H1 (cell line): Measurements from ENCODE around the gene DIP2B. TPM values are rescaled to one million over a fixed set of nuclear protein-coding genes. Genes with fewer than 3 reads are reported as not detected.

Experiments
- CTCF ChIA-PET: fragments of 300-600 bp; sonication (Branson Sonifier 250); formaldehyde crosslinking; loops from one replicate; lab custom pipeline; 2021; ENCODE audit not compliant: partially characterized antibody; lab: Charles Lee
- POLR2A ChIA-PET: fragments of 300-600 bp; sonication (Branson Sonifier 250); formaldehyde crosslinking; loops from one replicate; lab custom pipeline; 2021; ENCODE audit warnings: inconsistent platforms; ENCODE audit not compliant: partially characterized antibody; lab: Charles Lee
- DNase-seq, 2 experiments: peaks; one replicate each; pipeline versions ENCODE4 v3.0.0 to v3.0.0-alpha.2; 2010 to 2022; ENCODE audit warnings: low spot score in 2 of 2, low read depth in 1 of 2, mixed read lengths in 1 of 2
- FAIRE-seq: peaks from 2 replicates; lab custom pipeline; 2011; peaks lifted over from hg19 to GRCh38; lab: Jason Lieb, UNC
- H2AFZ ChIP-seq: 2 replicates; pipeline ENCODE4 v1.8.1; 2012; ENCODE audit warnings: low read length, inconsistent platforms
- H2AK5ac ChIP-seq: 2 replicates; pipeline ENCODE4 v1.6.1; 2013; ENCODE audit warnings: low read depth, low read length
- H2BK120ac ChIP-seq: replicated peaks from 2 replicates; pipeline ENCODE3; 2013; ENCODE audit warnings: low read depth, low read length, inconsistent platforms
- H2BK12ac ChIP-seq: 2 replicates; pipeline ENCODE4 v1.6.1; 2013; ENCODE audit warnings: low read depth, low read length
- H2BK15ac ChIP-seq: 2 replicates; pipeline ENCODE4 v1.6.1; 2013; ENCODE audit warnings: low read length
- H2BK20ac ChIP-seq: 2 replicates; pipeline ENCODE4 v1.6.1; 2013; ENCODE audit warnings: low read length
- H2BK5ac ChIP-seq: 2 replicates; pipeline ENCODE4 v1.6.1; 2013; ENCODE audit warnings: low read depth, low read length
- H3K14ac ChIP-seq: 2 replicates; pipeline ENCODE4 v1.6.1; 2013; ENCODE audit warnings: inconsistent platforms; ENCODE audit not compliant: insufficient read length
- H3K18ac ChIP-seq: 2 replicates; pipeline ENCODE4 v1.6.1; 2013; ENCODE audit warnings: low read length; ENCODE audit errors: extremely low read depth
- H3K23ac ChIP-seq: 2 replicates; pipeline ENCODE4 v1.6.1; 2013; ENCODE audit warnings: inconsistent platforms; ENCODE audit not compliant: insufficient read length
- H3K23me2 ChIP-seq: 2 replicates; pipeline ENCODE4 v1.6.1; 2013; ENCODE audit warnings: low read depth, low read length
- H3K27ac ChIP-seq: 2 replicates; pipeline ENCODE4 v1.6.1; 2011; ENCODE audit warnings: low read depth, low read length, inconsistent platforms
- H3K27me3 ChIP-seq, 4 experiments: replicated peaks in 1 of 4; 1 replicate in 1 of 4; 2 replicates in 3 of 4; pipeline versions ENCODE4 v1.6.1 to v1.8.1; 2011 to 2013; ENCODE audit warnings: low read length in 3 of 4, mild to moderate bottlenecking in 3 of 4, inconsistent platforms in 2 of 4, mixed read lengths in 2 of 4, moderate library complexity in 1 of 4; ENCODE audit not compliant: control insufficient read depth in 3 of 4, insufficient read depth in 3 of 4; ENCODE audit errors: extremely low read depth in 1 of 4
- H3K36me3 ChIP-seq, 4 experiments: 2 replicates each; pipeline versions ENCODE4 v1.6.1 to v1.8.1; 2011 to 2013; ENCODE audit warnings: mild to moderate bottlenecking in 4 of 4, low read length in 3 of 4, moderate library complexity in 2 of 4, control low read depth in 1 of 4, inconsistent platforms in 1 of 4; ENCODE audit not compliant: insufficient read depth in 4 of 4, control insufficient read depth in 2 of 4
- H3K4ac ChIP-seq: replicated peaks from 2 replicates; pipeline ENCODE3; 2013; ENCODE audit warnings: low read length, low read depth, mixed read lengths, inconsistent platforms; ENCODE audit not compliant: insufficient read length
- H3K4me1 ChIP-seq, 4 experiments: replicated peaks in 1 of 4; 1 replicate in 1 of 4; 2 replicates in 3 of 4; pipeline versions ENCODE4 v1.6.1 to v1.8.1; 2011 to 2013; ENCODE audit warnings: low read length in 3 of 4, inconsistent platforms in 2 of 4, mixed read lengths in 1 of 4; ENCODE audit not compliant: insufficient read depth in 4 of 4, control insufficient read depth in 3 of 4
- H3K4me2 ChIP-seq, 2 experiments: 2 replicates each; pipeline versions ENCODE4 v1.6.1 to v1.8.1; 2011 to 2013; ENCODE audit warnings: low read depth in 2 of 2, low read length in 2 of 2, control low read depth in 1 of 2, inconsistent platforms in 1 of 2, mild to moderate bottlenecking in 1 of 2; ENCODE audit not compliant: insufficient read depth in 1 of 2
- H3K4me3 ChIP-seq, 4 experiments: fragments of 200-600, 300-600 bp in 1 of 4; sonication (generic), shearing (Covaris generic), sonication (Bioruptor Twin) in 1 of 4; 2 replicates each; pipeline versions ENCODE4 v1.5.1 to v1.8.1; 2011 to 2016; ENCODE audit warnings: low read length in 4 of 4, low read depth in 3 of 4, control low read depth in 2 of 4, inconsistent platforms in 2 of 4, mild to moderate bottlenecking in 2 of 4, mixed read lengths in 1 of 4, moderate library complexity in 1 of 4; ENCODE audit not compliant: insufficient read depth in 2 of 4; ENCODE audit errors: extremely low read depth in 1 of 4
- H3K56ac ChIP-seq: replicated peaks from 2 replicates; pipeline ENCODE3; 2013; ENCODE audit warnings: low read depth, mild to moderate bottlenecking, mixed read lengths, low read length, inconsistent platforms; ENCODE audit not compliant: insufficient read length
- H3K79me1 ChIP-seq: 2 replicates; pipeline ENCODE4 v1.6.1; 2013; ENCODE audit warnings: low read depth, low read length, control low read depth
- H3K79me2 ChIP-seq, 2 experiments: 2 replicates each; pipeline versions ENCODE4 v1.6.1 to v1.8.1; 2012 to 2013; ENCODE audit warnings: low read length in 2 of 2, mild to moderate bottlenecking in 2 of 2, inconsistent platforms in 1 of 2; ENCODE audit not compliant: insufficient read depth in 2 of 2, control insufficient read depth in 1 of 2
- H3K9ac ChIP-seq, 4 experiments: replicated peaks in 1 of 4; 1 replicate in 1 of 4; 2 replicates in 3 of 4; pipeline versions ENCODE4 v1.6.1 to v1.8.1; 2011 to 2013; ENCODE audit warnings: low read depth in 3 of 4, low read length in 3 of 4, control low read depth in 2 of 4, mild to moderate bottlenecking in 2 of 4, moderate library complexity in 2 of 4, inconsistent platforms in 1 of 4; ENCODE audit errors: extremely low read depth in 1 of 4
- H3K9me3 ChIP-seq, 2 experiments: 2 replicates each; pipeline versions ENCODE4 v1.6.1 to v1.8.1; 2012 to 2013; ENCODE audit warnings: mild to moderate bottlenecking in 2 of 2, moderate library complexity in 2 of 2, control low read depth in 1 of 2, inconsistent platforms in 1 of 2, low read depth in 1 of 2, low read length in 1 of 2, mixed read lengths in 1 of 2; ENCODE audit not compliant: insufficient read depth in 2 of 2
- H4K20me1 ChIP-seq, 2 experiments: replicated peaks in 1 of 2; 2 replicates each; pipeline versions ENCODE3 to v1.8.1; 2011 to 2013; ENCODE audit warnings: inconsistent platforms in 2 of 2, low read length in 2 of 2, mild to moderate bottlenecking in 1 of 2; ENCODE audit not compliant: insufficient read depth in 2 of 2, control insufficient read depth in 1 of 2
- H4K5ac ChIP-seq: 2 replicates; pipeline ENCODE4 v1.6.1; 2013; ENCODE audit warnings: low read length, low read depth, mixed read lengths, inconsistent platforms; ENCODE audit not compliant: insufficient read length
- H4K8ac ChIP-seq: 2 replicates; pipeline ENCODE4 v1.8.0; 2013; ENCODE audit warnings: mild to moderate bottlenecking, moderate library complexity, low read length, inconsistent platforms; ENCODE audit not compliant: insufficient read depth; ENCODE audit errors: extremely low read depth
- H4K91ac ChIP-seq: replicated peaks from 2 replicates; pipeline ENCODE3; 2013; ENCODE audit warnings: low read length, mixed read lengths, inconsistent platforms; ENCODE audit not compliant: insufficient read length
- CBX5 ChIP-seq: fragments of 300-800, 300-1000 bp; sonication (generic); IDR thresholded peaks from 2 replicates; pipeline ENCODE4 v1.7.1; 2016; ENCODE audit warnings: antibody characterized with exemption, low read length, low read depth
- CBX8 ChIP-seq: fragments of 300-800, 300-1000 bp; sonication (generic); IDR thresholded peaks from 2 replicates; pipeline ENCODE4 v1.7.1; 2016; ENCODE audit warnings: low read depth, low read length, borderline replicate concordance
- EGR1 ChIP-seq: IDR thresholded peaks from 2 replicates; pipeline ENCODE4 v1.6.1; 2011; ENCODE audit warnings: low read depth, low read length, borderline replicate concordance
- FOSL1 ChIP-seq: IDR thresholded peaks from 2 replicates; pipeline ENCODE4 v1.6.1; 2011; ENCODE audit warnings: mild to moderate bottlenecking, low read depth, low read length, moderate library complexity; ENCODE audit not compliant: insufficient read depth
- GABPA ChIP-seq: IDR thresholded peaks from 2 replicates; pipeline ENCODE4 v1.6.1; 2011; ENCODE audit warnings: mild to moderate bottlenecking, low read length, moderate library complexity, borderline replicate concordance; ENCODE audit not compliant: insufficient read depth
- GTF2F1 ChIP-seq: IDR thresholded peaks from 2 replicates; pipeline ENCODE4 v1.6.1; 2012; ENCODE audit warnings: low read depth, low read length, improper control_type of control experiment, borderline replicate concordance
- HDAC6 ChIP-seq: IDR thresholded peaks from one replicate; pipeline ENCODE4 v1.7.1; 2012; ENCODE audit warnings: low read depth, mild to moderate bottlenecking, inconsistent platforms, low read length, moderate library complexity
- JUN ChIP-seq: IDR thresholded peaks from 2 replicates; pipeline ENCODE4 v1.6.1; 2011; ENCODE audit warnings: low read depth, mild to moderate bottlenecking, improper control_type of control experiment, low read length
- NRF1 ChIP-seq: IDR thresholded peaks from 2 replicates; pipeline ENCODE4 v1.6.1; 2011; ENCODE audit warnings: mild to moderate bottlenecking, low read depth, low read length, improper control_type of control experiment
- RAD21 ChIP-seq, 2 experiments: IDR thresholded peaks in 1 of 2; conservative IDR thresholded peaks in 1 of 2; 2 replicates each; pipeline ENCODE4 v1.6.1; 2011; ENCODE audit warnings: low read depth in 2 of 2, low read length in 2 of 2, improper control_type of control experiment in 1 of 2, inconsistent platforms in 1 of 2, mild to moderate bottlenecking in 1 of 2, moderate library complexity in 1 of 2
- SAP30 ChIP-seq: fragments of 300-600 bp; sonication (generic); IDR thresholded peaks from 2 replicates; pipeline ENCODE4 v1.7.1; 2012; ENCODE audit warnings: low read length, moderate library complexity, mild to moderate bottlenecking, inconsistent platforms; ENCODE audit not compliant: insufficient read depth, insufficient replicate concordance
- SP4 ChIP-seq: IDR thresholded peaks from 2 replicates; pipeline ENCODE4 v1.6.1; 2012; ENCODE audit warnings: low read length, inconsistent platforms
- SRF ChIP-seq: IDR thresholded peaks from 2 replicates; pipeline ENCODE4 v1.6.1; 2011; ENCODE audit warnings: mild to moderate bottlenecking, low read depth, low read length, moderate library complexity
- TEAD4 ChIP-seq: IDR thresholded peaks from 2 replicates; pipeline ENCODE4 v1.6.1; 2012; ENCODE audit warnings: low read depth, low read length, inconsistent platforms, mixed read lengths
- WGBS, 2 experiments: shearing (Covaris generic) in 1 of 2; methylation state at CpG; one replicate each; pipeline versions ENCODE4 v1.1.6 to v1.1.7; 2013 to 2015; ENCODE audit warnings: low lambda C conversion rate in 2 of 2, mixed read lengths in 2 of 2, inconsistent platforms in 1 of 2, low coverage in 1 of 2, missing lambda C conversion rate in 1 of 2; ENCODE audit not compliant: insufficient replicate concordance in 2 of 2, insufficient coverage in 1 of 2, insufficient read length in 1 of 2; ENCODE audit errors: extremely low coverage in 1 of 2, missing lambda C conversion rate in 1 of 2; 5-methylcytosine and 5-hydroxymethylcytosine counted together
- polyA plus RNA-seq, 7 experiments: library from polyadenylated mRNA; depleted of rRNA in 3 of 7; stranded (reverse) in 5 of 7; unstranded in 2 of 7; fragments of >200 nt in 5 of 7; fragments of 200-250 nt in 2 of 7; gene quantifications; 1 replicate in 5 of 7; 2 replicates in 1 of 7; 4 replicates in 1 of 7; pipeline versions ENCODE4 v1.2.1 to v1.2.3, GENCODE V29; 2011 to 2013; ENCODE audit warnings: missing spikeins in 2 of 7, mixed read lengths in 2 of 7
- total RNA-seq: library from RNA; stranded (reverse); fragmentation: NEBNext Ultra II Directional; extraction: Animal tissue kit (Norgen Biotek cat#: 25700); gene quantifications from 2 replicates; pipeline ENCODE4 v1.2.1, GENCODE V29; 2021

The DIP2B gene
- total and polyA plus RNA-seq, 2 of the 8 experiments (the other 6 are each of a cell fraction or from before 2014, with no cell fraction given), result 11.1 to 29.6 TPM

GRCh38 chr12:50788561-50788960 lies 283.8 kb downstream of the DIP2B start:
- H4K5ac ChIP-seq, result no peak overlapping the region
- no peak overlapping the region for H2BK120ac ChIP-seq
- no peak overlapping the region for H4K8ac ChIP-seq
- no peak overlapping the region for H2BK20ac ChIP-seq
- H3K14ac ChIP-seq, result no peak overlapping the region
- TF ChIP-seq SRF (no peak), NRF1 (no peak), GABPA (no peak), SP4 (no peak), RAD21 (IDR thresholded peaks at IDR 0.05 in 1 of 2, conservative IDR thresholded peaks at IDR 0.05 in 1 of 2; ENCODE audit: low read depth in 2 of 2, low read length in 2 of 2) (no peak), JUN (no peak), CBX5 (no peak), SAP30 (no peak), HDAC6 (no peak), GTF2F1 (no peak), FOSL1 (no peak), TEAD4 (no peak), CBX8 (no peak), EGR1 (no peak)
- H3K18ac ChIP-seq, result no peak overlapping the region
- CTCF ChIA-PET, result no interaction called here
- POLR2A ChIA-PET, result interaction anchor here (0.7 kb wide), 1 partner anchor 25 kb away, joined by 3 read pairs; the partner anchor contains the start of gene ATF1
- FAIRE-seq (no peak), DNase-seq (peak in 1 of 2 experiments; percentile 1)
- H3K4me3 ChIP-seq, result no peak overlapping the region
- H3K4me2 ChIP-seq, result no peak overlapping the region
- no peaks in the 10 kb centered on the region for H4K20me1 ChIP-seq
- H3K27ac ChIP-seq, result no peak overlapping the region
- H3K23ac ChIP-seq, result no peak overlapping the region
- no peak overlapping the region for H3K56ac ChIP-seq
- no peaks in the 10 kb centered on the region for H3K27me3 ChIP-seq
- no peak overlapping the region for H3K4ac ChIP-seq
- H4K91ac ChIP-seq, result no peak overlapping the region
- H2AFZ ChIP-seq, result no peak overlapping the region
- WGBS, 2 experiments, result 93% methylated on average over 3 of the region's 3 CpGs; no CpG with 5 or more reads in 1 of the 2 experiments
- no peaks in the 10 kb centered on the region; the same call in 1 of the 2 replicates for H3K23me2 ChIP-seq
- no peak overlapping the region for H2AK5ac ChIP-seq
- peaks cover 0 to 5% of the 10 kb centered on the region in 2 experiments; a peak in 1 of 4 replicates for H3K9me3 ChIP-seq
- H3K79me1 ChIP-seq, result peaks cover 4% of the 10 kb centered on the region; the same call in 1 of the 2 replicates
- H3K9ac ChIP-seq, result no peak overlapping the region
- peaks cover 0 to 3% of the 10 kb centered on the region in 2 experiments; a peak in 2 of 4 replicates for H3K79me2 ChIP-seq
- no peak overlapping the region for H2BK15ac ChIP-seq
- H2BK5ac ChIP-seq, result no peak overlapping the region
- no peak overlapping the region for H2BK12ac ChIP-seq
- H3K4me1 ChIP-seq, result no peaks in the 10 kb centered on the region
- H3K36me3 ChIP-seq, result 0 out of 8 replicates have a peak, but pooled peaks cover 0 to 2% (median 0%) of the 10 kb centered on the region in 4 experiments
